GM19397 (cell line): ENCODE measurements around the gene STAT5A.
"Not testable (repeated sequence)": the region's sequence is repeated elsewhere in the genome, so short reads cannot be mapped to it uniquely, and the experiment has no call there.

Experiments
- ATAC-seq: cut with Tn5 transposase; IDR thresholded peaks from one replicate; pipeline ENCODE4 v1.9.1; 2021; ENCODE audit warnings: mild to moderate bottlenecking, moderate library complexity; ENCODE audit not compliant: unreplicated experiment

Gene STAT5A

DNA sequence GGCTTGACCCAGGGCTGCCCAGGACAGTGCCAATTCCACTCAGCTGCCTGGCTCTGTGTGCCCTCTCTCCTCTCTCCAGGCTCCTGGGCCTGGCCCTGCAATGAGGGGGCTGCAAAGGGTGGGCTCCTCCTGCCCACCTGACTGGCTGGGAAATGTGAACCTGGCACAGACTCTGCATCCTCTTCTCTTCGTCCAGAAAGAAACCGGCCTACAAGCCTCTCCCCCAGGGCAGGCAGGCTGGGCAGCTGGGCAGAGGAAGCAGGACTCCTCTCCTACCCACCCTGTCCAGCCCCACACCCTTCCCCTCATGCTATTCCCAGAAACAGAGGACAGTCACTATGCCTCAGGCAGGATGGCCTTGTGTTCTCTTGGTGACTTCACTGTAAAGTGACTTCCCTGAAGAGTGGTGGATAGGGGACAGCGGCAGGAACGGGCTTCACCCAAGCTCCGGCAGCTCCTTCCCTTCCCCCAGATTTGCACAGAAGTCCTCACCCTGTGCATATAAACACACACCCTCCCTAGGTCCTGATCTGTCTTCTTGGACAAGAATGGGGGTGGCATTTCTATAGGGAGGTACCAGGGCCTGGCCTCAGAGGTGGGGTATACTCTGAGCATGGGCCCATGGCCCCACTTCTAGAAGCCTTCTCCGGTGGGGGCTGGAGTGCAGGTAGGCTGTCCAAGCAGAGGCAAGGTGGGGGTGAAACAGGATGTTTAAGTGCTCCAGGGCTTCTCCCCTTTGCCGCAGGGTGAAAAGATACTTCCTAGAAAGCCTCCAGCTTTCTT lies 4.9 kb upstream of the STAT5A start:
- no peak for ATAC-seq

DNA sequence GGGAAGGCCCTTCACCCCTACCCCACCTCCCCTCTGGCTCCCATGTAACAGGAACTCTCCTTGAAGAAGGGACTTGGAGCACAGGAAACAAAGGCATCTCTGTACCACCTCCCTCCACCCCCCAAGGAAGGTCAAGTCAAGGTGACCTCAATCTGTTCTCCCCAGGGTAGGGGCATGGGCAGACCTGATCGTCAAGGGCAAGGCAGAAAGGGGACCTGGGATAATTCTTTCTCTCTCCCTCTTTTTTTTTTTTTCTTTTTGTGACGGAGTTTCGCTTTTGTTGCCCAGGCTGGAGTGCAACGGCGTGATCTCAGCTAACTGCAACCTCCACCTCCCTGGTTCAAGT lies 4.3 kb upstream of the STAT5A start:
- no peak for ATAC-seq

DNA sequence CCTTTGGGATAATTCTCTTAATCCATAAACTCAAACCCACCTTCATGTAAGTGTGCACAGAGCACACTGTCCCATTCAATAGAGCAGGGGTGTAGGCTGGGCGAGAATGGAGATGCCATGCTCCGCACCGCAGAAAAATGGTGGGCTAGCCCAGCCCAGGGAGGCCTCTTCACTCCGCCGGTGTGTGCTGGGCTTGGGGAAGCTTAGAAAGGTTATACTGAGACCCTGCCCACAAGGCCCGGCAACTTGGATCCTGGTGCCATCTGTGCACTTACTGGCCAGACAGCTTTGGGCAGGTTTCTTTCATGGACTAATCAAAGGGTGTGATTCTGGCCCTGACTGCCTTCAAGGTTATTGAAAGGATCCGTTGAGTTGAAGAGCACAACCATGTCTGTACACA lies 3.7 kb upstream of the STAT5A start:
- no peak for ATAC-seq

DNA sequence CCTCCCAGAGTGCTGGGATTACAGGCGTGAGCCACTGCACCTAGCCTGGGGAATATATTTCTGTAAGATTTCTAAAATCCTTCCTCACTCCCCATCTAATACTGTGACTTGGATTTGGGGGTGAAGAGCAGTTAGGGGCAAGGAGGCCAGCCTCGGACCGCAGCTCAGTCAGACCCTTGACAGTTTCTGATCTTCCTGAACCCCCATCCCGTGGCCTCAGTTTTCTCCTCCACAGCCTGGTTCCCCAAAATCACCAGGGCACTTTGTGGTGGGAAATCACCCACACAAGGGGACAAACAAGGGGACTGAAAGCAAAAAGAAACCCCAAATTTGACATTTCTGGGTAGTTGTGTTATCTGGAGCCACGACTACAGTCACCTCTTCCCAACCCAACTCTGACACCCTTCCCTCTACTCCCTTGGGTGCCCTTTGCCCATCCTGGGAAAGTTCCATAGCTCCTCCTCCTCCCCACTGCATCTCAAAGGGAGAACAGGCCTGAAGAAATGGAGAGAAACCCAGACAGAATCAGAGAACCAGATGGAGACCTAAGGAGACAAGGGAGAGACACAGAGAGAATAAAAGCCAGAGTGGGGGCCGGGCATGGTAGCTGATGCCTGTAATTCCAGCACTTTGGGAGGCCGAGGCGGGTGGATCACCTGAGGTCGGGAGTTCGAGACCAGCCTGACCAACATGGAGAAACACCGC lies 2.8 kb upstream of the STAT5A start:
- no peak for ATAC-seq

DNA sequence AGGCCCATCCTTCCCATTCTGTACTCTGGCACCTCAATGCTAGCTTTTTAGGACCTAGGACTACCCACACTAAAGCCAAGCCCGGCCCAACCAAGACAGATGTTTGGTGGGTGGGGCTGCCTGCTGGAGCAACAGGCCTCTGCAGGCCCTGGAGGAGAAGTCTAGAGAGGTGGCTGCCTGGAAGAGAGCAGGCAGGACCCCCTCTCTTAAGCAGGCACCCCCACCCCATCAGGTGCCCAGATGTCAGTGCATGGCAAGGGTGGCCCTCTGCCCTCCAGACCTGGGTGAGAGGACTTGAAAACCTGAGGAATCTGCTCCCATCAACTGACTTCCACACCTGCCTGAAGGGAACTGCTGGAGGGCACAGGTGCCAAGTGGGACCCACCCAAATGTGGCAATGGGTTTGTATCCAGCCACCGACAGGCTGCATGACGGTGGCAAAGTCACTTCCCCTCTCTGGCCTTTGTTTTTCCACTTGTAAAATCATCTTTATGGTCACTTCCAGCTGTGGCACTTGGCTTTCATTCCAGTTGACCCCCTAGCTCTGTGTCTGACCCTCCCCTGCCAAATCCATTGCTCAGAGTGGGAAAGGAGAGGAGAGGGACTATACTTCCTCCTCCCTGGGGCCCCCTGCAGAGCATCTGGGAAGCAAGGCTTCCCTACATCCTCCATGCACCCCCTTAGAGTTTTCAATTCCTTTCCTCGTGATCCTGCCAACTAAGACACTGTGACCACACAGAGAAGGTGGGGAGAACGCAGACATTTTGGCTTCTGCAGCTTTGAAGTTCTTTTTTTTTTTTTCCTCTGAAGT lies 1.7 kb upstream of the STAT5A start:
- no peak for ATAC-seq

DNA sequence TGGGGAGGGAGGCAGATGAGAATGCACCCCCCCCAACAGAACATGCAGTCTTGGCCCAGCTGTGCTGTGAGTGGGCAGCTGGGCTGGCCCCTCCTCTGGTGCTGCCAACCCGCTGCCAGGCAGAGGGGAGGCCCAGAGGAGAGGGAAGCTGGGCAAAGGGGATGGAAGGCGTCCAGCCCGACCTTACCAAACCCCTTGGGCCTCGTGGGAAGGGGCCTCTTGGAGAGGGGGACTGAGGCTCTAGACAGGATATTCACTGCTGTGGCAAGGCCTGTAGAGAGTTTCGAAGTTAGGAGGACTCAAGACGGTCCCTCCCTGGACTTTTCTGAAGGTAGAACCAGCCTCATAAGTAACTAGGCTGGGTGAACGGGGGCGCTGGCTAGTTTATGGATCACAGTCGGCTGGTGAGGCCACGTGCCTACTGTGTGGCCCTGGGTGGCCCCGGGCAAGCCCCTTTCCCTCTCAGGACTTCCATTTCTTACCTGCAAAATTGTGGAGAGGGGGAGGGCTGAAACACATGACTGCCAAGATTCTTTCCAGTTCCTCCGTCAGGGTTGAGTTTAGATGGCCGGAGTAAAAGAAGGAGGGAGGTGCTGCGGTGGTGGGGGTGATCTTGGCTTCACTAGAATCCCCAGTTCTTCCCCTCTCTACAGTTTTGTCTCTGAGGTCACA lies 857 bp upstream of the STAT5A start:
- ATAC-seq: no peak

DNA sequence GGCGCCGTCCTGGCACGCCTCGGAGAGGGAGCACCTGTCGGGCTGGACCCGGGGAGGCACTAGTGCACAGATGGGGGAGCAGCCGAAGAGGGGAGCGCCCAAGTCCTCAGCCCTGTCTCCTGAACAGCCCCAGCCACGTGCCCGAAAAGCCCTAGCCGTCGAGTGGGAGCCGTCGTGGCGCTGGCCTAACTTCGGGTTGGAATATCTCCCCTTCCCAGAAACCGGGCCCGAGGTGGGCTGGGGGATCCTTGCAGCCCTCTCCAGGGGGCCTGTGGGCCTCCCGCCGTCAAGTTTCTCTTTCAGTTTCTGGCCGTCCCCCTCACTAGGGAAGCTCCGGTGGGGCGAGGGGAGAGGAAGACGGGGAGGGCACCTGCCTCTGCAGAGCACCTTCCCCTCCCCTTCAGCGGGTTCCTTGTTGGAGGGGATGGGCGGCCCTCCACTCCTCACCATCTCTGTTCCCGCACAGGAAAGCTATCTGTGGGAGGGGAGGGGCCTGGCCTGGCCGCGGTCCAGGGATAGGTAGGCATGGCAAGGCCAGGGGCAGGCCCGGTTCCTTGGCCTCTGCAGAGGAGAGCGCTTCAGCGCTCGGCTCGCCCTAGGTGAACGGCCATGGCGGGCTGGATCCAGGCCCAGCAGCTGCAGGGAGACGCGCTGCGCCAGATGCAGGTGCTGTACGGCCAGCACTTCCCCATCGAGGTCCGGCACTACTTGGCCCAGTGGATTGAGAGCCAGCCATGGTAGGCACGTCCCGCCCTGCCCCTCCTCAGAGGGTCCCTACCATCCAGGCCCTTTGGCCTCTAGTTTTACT lies 709 bp downstream of the STAT5A start:
- peak; percentile 14 for ATAC-seq

DNA sequence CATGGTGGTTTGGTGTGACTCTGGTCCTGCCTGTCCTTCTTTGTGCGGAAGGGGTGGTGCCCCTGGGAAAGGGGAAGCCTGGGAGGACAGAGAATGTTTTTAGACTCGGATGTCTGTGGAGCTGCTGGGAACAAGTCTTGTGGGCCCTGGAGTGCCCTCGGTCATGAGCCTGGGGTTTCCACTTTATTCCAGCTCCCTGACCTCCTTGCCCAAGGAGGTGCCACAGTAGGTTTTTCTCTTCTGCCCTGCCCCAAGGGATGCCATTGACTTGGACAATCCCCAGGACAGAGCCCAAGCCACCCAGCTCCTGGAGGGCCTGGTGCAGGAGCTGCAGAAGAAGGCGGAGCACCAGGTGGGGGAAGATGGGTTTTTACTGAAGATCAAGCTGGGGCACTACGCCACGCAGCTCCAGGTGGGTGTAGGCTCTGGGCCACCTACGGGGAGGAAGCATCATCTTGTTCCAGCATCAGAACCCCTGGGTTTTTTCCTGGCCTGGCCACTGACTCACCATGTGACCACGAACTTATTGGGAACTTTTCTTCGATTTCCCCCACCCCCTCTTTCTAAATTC lies 1.4 kb downstream of the STAT5A start:
- ATAC-seq: no peak

DNA sequence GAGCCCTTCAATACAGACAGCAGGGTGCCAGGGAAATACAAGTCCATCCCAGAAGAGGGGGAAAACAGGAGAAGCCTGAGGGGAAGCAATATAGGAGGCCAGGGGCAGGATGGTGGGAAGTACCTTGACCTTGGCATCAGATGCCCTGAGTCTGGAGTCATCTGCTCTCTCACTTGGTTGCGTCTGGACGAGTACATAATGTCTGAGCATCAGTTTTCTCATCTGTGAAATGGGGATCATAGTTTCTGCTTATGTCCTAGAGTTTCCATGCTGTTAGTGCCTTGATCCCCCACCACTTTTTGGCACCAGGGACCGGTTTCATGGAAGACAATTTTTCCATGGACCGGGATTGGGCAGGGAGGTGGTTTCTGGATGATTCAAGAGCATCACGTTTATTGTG lies 2.3 kb downstream of the STAT5A start:
- ATAC-seq: no peak

DNA sequence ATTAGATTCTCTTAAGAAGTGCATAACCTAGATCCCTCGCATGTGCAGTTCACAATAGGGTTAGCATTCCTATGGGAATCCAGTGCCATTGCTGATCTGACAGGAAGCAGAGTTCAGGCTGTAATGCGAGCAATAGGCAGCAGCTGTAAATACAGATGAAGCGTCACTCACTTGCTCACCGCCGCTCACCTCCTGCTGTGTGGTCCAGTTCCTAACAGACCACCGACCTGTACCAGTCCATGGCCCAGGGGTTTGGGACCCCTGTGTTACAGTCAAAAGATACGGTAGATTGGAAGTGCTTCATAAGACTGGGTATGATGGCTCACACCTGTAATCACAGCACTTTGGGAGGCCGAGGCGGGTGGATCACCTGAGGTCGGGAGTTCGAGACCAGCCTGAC lies 2.8 kb downstream of the STAT5A start:
- no peak for ATAC-seq

DNA sequence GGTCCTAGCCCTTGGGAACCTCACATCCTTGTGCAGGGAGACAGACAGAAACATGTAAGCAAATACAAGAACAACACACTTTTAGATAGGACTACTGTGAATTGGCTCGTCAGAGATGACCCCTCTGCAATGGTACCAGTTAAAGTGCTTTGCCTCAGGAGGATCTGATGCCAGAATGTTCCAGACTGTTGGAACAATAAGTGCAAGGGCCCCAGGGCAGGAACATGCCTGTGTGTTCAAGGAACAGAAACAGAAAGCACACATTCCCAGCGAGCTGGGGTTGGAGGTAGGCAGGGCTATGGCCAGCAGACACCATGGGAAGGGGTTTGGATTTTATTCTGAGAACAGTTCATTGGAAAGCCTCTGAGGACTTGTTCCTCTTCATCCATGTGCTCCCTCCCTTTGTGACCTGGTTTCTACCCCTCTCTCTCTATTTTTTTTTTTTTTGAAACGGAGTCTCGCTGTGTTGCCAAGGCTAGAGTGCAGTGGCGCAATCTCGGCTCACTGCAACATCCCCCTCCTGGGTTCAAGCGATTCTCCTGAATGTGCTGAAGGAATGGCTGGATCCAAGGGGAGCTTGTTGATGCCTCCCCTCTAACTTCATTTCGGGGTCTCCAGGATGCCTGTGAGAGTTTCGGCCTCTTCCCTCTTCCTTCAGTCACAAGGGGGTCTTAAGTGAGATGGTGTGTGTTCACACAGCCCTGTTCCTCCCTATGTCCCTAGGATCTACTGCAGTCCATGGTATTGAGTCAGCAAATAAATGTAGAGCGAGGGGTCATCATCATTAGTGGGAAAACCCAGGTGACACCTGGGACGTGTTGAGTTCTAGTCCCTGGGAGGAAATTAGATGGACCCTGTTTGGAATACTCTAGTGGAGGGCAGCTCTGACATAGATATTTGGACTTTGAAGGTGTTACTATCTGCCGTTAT lies 6.4 kb downstream of the STAT5A start:
- no peak for ATAC-seq

DNA sequence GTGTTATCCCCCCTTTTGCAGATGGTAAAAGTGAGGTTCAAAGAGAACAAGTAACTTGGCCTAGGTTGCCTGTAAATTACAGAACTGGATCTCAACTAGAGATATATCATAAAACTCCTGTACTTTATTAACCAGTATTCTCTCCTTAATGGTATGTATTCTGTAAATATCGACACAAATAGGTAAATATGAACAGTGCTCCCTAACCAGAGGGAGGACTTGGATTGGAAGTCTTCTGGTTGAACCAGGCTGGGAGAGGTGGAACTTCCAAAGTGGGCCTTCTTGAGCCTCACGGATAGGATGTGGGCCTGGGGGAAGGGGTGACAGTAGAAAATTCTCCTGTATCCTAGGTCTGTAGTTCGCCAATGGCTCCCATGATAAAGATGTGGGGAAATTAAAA lies 7.7 kb downstream of the STAT5A start:
- ATAC-seq: no peak

DNA sequence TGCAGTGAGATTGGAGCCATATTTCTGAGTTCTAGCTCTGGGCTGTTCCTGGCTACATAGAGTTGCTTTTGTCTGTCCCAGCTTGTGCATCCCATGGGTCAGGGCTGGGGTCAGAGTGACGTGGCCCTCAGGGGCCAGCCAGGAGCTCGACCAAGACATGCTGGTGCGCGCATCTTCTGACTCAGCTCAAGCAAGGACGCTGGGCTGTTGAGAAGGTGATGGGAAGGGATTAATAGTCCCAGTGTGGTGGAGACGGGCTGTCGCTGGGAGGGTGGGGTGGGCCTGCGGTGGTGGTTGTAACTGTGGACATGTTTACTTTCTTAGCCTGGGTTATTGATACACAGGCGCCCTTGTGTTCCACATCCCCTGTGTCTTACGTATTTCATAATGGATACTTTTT lies 9.5 kb downstream of the STAT5A start:
- ATAC-seq: not testable (repeated sequence)

DNA sequence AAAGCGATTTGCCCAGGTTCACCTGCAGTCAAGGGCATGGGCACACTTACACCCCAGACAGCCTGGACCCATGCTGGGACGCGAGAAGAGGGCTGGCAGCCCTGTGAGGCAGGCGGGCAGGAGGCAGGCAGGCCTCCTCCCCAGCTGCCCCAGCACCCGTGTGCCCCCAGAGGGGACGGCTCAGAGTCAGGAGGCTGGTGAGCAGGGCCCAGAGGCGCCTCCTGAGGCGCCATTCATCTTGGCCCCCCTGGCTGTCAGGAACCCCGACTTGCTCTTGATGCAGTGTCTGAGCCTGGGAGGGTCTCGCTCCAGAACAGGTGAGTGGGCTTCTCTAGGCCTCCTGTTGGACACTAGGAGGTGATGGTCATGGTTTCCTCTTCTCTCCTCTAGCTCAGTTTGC lies 11.1 kb downstream of the STAT5A start:
- not testable (repeated sequence) for ATAC-seq

DNA sequence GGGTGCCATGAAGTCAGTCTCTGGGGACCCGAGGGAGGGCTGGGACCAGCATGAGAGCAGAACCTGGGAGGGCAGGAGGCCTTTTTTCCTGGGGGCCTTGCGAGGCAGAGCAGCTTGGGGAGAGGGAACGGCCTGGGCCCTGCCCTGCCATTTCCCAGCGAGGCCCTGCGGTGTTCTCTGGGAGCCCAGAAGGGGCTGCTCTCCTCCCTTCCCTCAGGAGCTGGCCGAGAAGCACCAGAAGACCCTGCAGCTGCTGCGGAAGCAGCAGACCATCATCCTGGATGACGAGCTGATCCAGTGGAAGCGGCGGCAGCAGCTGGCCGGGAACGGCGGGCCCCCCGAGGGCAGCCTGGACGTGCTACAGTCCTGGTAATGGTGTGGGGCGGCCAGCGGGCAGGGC lies 11.6 kb downstream of the STAT5A start:
- ATAC-seq: not testable (repeated sequence)

DNA sequence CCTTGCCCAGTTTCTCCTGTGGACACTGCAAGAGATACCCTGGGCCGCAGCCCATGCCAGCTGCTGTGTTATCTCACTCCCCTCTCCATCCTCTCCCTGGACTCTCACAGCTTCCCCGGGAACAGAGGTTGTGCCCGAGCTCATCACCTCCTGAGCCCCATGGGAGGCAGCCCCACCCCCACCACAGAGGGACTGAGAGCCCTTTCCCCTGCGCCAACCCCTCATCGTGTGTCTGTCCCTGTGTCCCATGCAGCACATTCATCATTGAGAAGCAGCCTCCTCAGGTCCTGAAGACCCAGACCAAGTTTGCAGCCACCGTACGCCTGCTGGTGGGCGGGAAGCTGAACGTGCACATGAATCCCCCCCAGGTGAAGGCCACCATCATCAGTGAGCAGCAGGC lies 12.7 kb downstream of the STAT5A start:
- no peak for ATAC-seq

DNA sequence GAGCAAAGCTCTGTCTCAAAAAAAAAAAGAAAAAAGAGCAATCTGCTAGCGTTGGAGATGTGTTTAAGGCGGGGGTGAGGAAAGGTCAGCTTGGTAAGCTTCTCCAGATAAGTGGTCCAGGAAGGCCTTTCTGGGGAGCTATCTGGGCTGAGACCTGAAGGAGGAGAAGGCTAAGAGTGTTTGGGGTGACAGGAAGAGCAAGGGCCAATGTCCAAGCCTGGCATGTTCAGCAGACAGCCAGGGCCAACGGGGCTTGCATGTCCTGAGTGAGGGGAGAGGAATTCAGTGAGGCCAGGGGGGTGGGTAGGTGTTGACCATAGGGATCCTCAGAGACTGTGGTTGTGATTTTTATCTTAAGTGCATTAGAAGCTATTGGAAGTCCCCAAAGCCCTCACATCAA lies 15.4 kb downstream of the STAT5A start:
- no peak for ATAC-seq

DNA sequence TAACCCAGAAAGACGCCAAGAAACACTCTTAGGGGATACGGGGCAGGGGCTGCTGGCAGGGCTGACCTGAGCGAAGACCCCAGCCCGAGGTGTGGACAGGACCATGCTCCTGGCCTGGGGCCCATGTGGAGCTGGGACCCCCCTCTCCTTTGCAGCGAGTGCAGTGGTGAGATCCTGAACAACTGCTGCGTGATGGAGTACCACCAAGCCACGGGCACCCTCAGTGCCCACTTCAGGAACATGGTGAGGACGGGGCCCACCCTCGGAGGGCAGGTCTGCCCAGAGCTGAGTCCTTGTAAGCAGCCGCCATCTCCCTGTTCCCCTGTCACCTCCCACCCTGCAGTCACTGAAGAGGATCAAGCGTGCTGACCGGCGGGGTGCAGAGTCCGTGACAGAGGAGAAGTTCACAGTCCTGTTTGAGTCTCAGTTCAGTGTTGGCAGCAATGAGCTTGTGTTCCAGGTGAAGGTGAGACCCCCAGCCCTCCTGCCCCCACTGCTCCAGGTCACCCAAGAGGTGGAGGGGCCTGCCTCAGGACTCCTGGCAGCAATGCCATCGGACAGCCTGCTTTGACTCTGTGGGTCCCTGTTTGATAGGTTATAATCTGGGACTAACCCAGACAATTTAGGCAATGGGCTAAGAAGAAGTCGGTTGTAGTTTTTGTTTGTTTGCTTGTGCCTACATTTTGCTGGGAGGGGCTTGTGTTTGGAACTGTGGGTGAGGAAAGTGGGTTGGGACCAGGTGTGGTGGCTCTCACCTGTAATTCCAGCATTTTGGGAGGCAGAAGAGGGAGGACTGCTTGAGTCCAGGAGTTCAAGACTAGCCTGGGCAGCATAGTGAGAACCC lies 16.1 kb downstream of the STAT5A start:
- ATAC-seq: no peak
